Natural killer cell (primary cell): Measurements from ENCODE around the gene POLK. TPM values are rescaled to one million over a fixed set of nuclear protein-coding genes. Genes with fewer than 3 reads are reported as not detected.
"Not testable (repeated sequence)": the region's sequence is repeated elsewhere in the genome, so short reads cannot be mapped to it uniquely, and the experiment has no call there.

Source experiments
- ATAC-seq, 3 donors: fragments of 150-1000 bp in 2 of 3; fragments of 200-7000 bp in 1 of 3; cut with Tn5 transposase; 1 replicate in 1 of 3; 2 replicates in 2 of 3; pipeline ENCODE4 v1.10.0; 2021; ENCODE audit warnings: mild to moderate bottlenecking in 2 of 3, moderate library complexity in 2 of 3
- DNase-seq, 2 donors: peaks; one replicate each; pipeline versions ENCODE4 v3.0.0 to v3.0.0-alpha.2; 2013 to 2021; ENCODE audit warnings: mixed read lengths in 1 of 2
- H3K27ac ChIP-seq: one replicate; pipeline ENCODE4 v1.5.1; 2013; ENCODE audit warnings: mild to moderate bottlenecking, low read length
- H3K27me3 ChIP-seq: one replicate; pipeline ENCODE4 v1.6.1; 2013; ENCODE audit warnings: low read length; ENCODE audit not compliant: control insufficient read depth, insufficient read depth
- H3K36me3 ChIP-seq: one replicate; pipeline ENCODE4 v1.6.1; 2013; ENCODE audit warnings: low read length; ENCODE audit not compliant: control insufficient read depth, insufficient read depth
- H3K4me1 ChIP-seq: one replicate; pipeline ENCODE4 v1.6.1; 2013; ENCODE audit warnings: low read length; ENCODE audit not compliant: control insufficient read depth, insufficient read depth
- H3K4me3 ChIP-seq: one replicate; pipeline ENCODE4 v1.5.1; 2013; ENCODE audit warnings: low read length
- H3K9me3 ChIP-seq: one replicate; pipeline ENCODE4 v1.6.1; 2013; ENCODE audit warnings: low read length; ENCODE audit not compliant: control insufficient read depth, insufficient read depth
- H3K27ac Mint-ChIP-seq, 2 donors: one replicate each; pipeline ENCODE4 v1.8.0; 2022; ENCODE audit warnings: mild to moderate bottlenecking in 2 of 2, mixed read lengths in 2 of 2, moderate library complexity in 1 of 2
- H3K27me3 Mint-ChIP-seq, 2 donors: one replicate each; pipeline ENCODE4 v1.8.0; 2022; ENCODE audit warnings: low read depth in 2 of 2, mixed read lengths in 2 of 2
- H3K36me3 Mint-ChIP-seq: one replicate; pipeline ENCODE4 v1.8.0; 2022; ENCODE audit warnings: mixed read lengths
- H3K4me1 Mint-ChIP-seq, 2 donors: one replicate each; pipeline ENCODE4 v1.8.0; 2022; ENCODE audit warnings: mixed read lengths in 2 of 2
- H3K4me3 Mint-ChIP-seq: one replicate; pipeline ENCODE4 v1.8.0; 2022; ENCODE audit warnings: mild to moderate bottlenecking, moderate library complexity, mixed read lengths
- H3K9me3 Mint-ChIP-seq, 2 donors: one replicate each; pipeline ENCODE4 v1.8.0; 2022; ENCODE audit warnings: mixed read lengths in 2 of 2
- CTCF ChIP-seq: fragments of 200-600 bp; IDR thresholded peaks from one replicate; pipeline ENCODE4 v1.8.0; 2022; ENCODE audit warnings: antibody characterized with exemption
- WGBS: methylation state at CpG from one replicate; pipeline ENCODE4 v1.1.7; 2013; ENCODE audit warnings: missing lambda C conversion rate; ENCODE audit not compliant: insufficient coverage; 5-methylcytosine and 5-hydroxymethylcytosine counted together
- intact Hi-C: fragments of 100-400 bp; cut with micrococcal nuclease; formaldehyde crosslinking; loops from one replicate; pipeline ENCODE4 v1.14.2; 2022
- total RNA-seq, 4 donors: library from RNA; stranded (reverse); fragments of 120-200 nt in 1 of 4; gene quantifications; one replicate each; pipeline versions ENCODE4 v1.2.3 to v1.2.4, GENCODE V29; 2013 to 2022

Gene POLK
- total RNA-seq, 3 donors from 2014 or later (not counting 1 experiment from before 2014, with no cell fraction given) = 16.8 to 21.5 (median 21.4) TPM

- no peak for ATAC-seq
- no peak for TF ChIP-seq CTCF
- H3K27me3 Mint-ChIP-seq = no peaks in the 10 kb centered on the region
- H3K4me1 Mint-ChIP-seq = peaks cover 17 to 24% of the 10 kb centered on the region in 2 donors
- no peak for DNase-seq
- no peak overlapping the region for H3K27ac ChIP-seq
- H3K36me3 Mint-ChIP-seq = peaks cover 12% of the 10 kb centered on the region
- no peak overlapping the region for H3K4me3 Mint-ChIP-seq
- no peaks in the 10 kb centered on the region for H3K9me3 ChIP-seq
- no peaks in the 10 kb centered on the region for H3K9me3 Mint-ChIP-seq
- intact Hi-C loops = no loop called here
- H3K27ac Mint-ChIP-seq = no peak overlapping the region
- no peak overlapping the region for H3K4me3 ChIP-seq
- peaks cover 13% of the 10 kb centered on the region for H3K36me3 ChIP-seq
- 100% methylated on average over 1 of the region's 3 CpGs for WGBS
- no peaks in the 10 kb centered on the region for H3K4me1 ChIP-seq
- no peaks in the 10 kb centered on the region for H3K27me3 ChIP-seq
These were observed 15.7 kb upstream of the POLK start for GRCh38 chr5:75496026-75496425.

- Mint-ChIP-seq H3K27me3 (no peaks in the 10 kb centered on the region), H3K4me3 (no peak overlapping the region), H3K27ac (no peak overlapping the region), H3K9me3 (no peaks in the 10 kb centered on the region), H3K36me3 (peaks cover 8% of the 10 kb centered on the region), H3K4me1 (peaks cover 12 to 34% of the 10 kb centered on the region in 2 donors)
- DNase-seq (no peak), ATAC-seq (no peak)
- H3K27ac ChIP-seq = no peak overlapping the region
- TF ChIP-seq CTCF = no peak
- intact Hi-C loops = no loop called here
- no peaks in the 10 kb centered on the region for H3K4me1 ChIP-seq
- H3K4me3 ChIP-seq = no peak overlapping the region
- WGBS = 97% methylated on average over 7 of the region's 7 CpGs
- peaks cover 5% of the 10 kb centered on the region for H3K36me3 ChIP-seq
- H3K27me3 ChIP-seq = no peaks in the 10 kb centered on the region
- H3K9me3 ChIP-seq = no peaks in the 10 kb centered on the region
These were observed 13.4 kb upstream of the POLK start for GRCh38 chr5:75498208-75498777.

GRCh38 chr5:75498875-75499274 lies 12.8 kb upstream of the POLK start:
- intact Hi-C loops, H3K36me3 Mint-ChIP-seq, H3K4me1 ChIP-seq, H3K27me3 ChIP-seq, ATAC-seq, H3K27me3 Mint-ChIP-seq, H3K27ac ChIP-seq, H3K4me3 Mint-ChIP-seq, H3K4me3 ChIP-seq, H3K9me3 ChIP-seq, H3K27ac Mint-ChIP-seq, DNase-seq, H3K36me3 ChIP-seq, H3K9me3 Mint-ChIP-seq: not testable (repeated sequence)
- peaks cover 12 to 34% of the 10 kb centered on the region in 2 donors for H3K4me1 Mint-ChIP-seq
- 100% methylated on average over 1 of the region's 1 CpG for WGBS

- H3K27me3 Mint-ChIP-seq, H3K4me3 Mint-ChIP-seq, intact Hi-C loops, H3K4me3 ChIP-seq, ATAC-seq, H3K27ac ChIP-seq, H3K9me3 ChIP-seq, DNase-seq, H3K36me3 ChIP-seq, H3K4me1 ChIP-seq, H3K27ac Mint-ChIP-seq, H3K27me3 ChIP-seq, H3K9me3 Mint-ChIP-seq, H3K36me3 Mint-ChIP-seq: not testable (repeated sequence)
- 75% methylated on average over 4 of the region's 5 CpGs for WGBS
- H3K4me1 Mint-ChIP-seq = peaks cover 32 to 46% of the 10 kb centered on the region in 2 donors
These were observed 6.6 kb upstream of the POLK start for GRCh38 chr5:75505112-75505511.
